ENCODE data around the gene HCN1.

Gene HCN1

GRCh38 chr5:45696206-45696836 is at the start of gene HCN1:
HCN1 (minus strand) TSS chr5:45696380.
- DNase-seq (ENCODE audit: low spot score): peak; percentile 76

GRCh38 chr5:45741110-45741509 is 44.9 kb upstream of the HCN1 start:
- peak; percentile 53 for DNase-seq (ENCODE audit: low spot score)

GRCh38 chr5:45737153-45737552 is 41.0 kb upstream of the HCN1 start:
- DNase-seq (ENCODE audit: low spot score): no peak

- no peak for DNase-seq (ENCODE audit: low spot score)
These were observed 29.4 kb upstream of the HCN1 start for GRCh38 chr5:45725537-45725936.

- DNase-seq (ENCODE audit: low spot score): no peak
These were observed 1.0 kb upstream of the HCN1 start for GRCh38 chr5:45697201-45697600.

GRCh38 chr5:45695804-45696156 is 400 bp downstream of the HCN1 start:
- no peak for DNase-seq (ENCODE audit: low spot score)

GRCh38 chr5:45694971-45695803 is 993 bp downstream of the HCN1 start:
- DNase-seq (ENCODE audit: low spot score): peak; percentile 8

- DNase-seq (ENCODE audit: low spot score): no peak
These were observed 1.8 kb downstream of the HCN1 start for GRCh38 chr5:45694255-45694814.

GRCh38 chr5:45692481-45692880 is 3.7 kb downstream of the HCN1 start:
- no peak for DNase-seq (ENCODE audit: low spot score)

- no peak for DNase-seq (ENCODE audit: low spot score)
These were observed 4.5 kb downstream of the HCN1 start for GRCh38 chr5:45691656-45692055.

GRCh38 chr5:45687701-45688100 is 8.5 kb downstream of the HCN1 start:
- DNase-seq (ENCODE audit: low spot score): no peak

GRCh38 chr5:45686620-45687019 is 9.6 kb downstream of the HCN1 start:
- no peak for DNase-seq (ENCODE audit: low spot score)

- no peak for DNase-seq (ENCODE audit: low spot score)
These were observed 12.1 kb downstream of the HCN1 start for GRCh38 chr5:45684118-45684517.

GRCh38 chr5:45680950-45681349 is 15.2 kb downstream of the HCN1 start:
- peak; percentile 10 for DNase-seq (ENCODE audit: low spot score)

- DNase-seq (ENCODE audit: low spot score): no peak
These were observed 18.7 kb downstream of the HCN1 start for GRCh38 chr5:45677524-45677923.

- DNase-seq (ENCODE audit: low spot score): no peak
These were observed 23.9 kb downstream of the HCN1 start for GRCh38 chr5:45672271-45672670.

- DNase-seq (ENCODE audit: low spot score): no peak
These were observed 47.4 kb downstream of the HCN1 start for GRCh38 chr5:45648744-45649143.

GRCh38 chr5:45643056-45643455 is 53.1 kb downstream of the HCN1 start:
- no peak for DNase-seq (ENCODE audit: low spot score)

- DNase-seq (ENCODE audit: low spot score): no peak
These were observed 53.8 kb downstream of the HCN1 start for GRCh38 chr5:45642370-45642769.

- DNase-seq (ENCODE audit: low spot score): peak; percentile 6
These were observed 57.1 kb downstream of the HCN1 start for GRCh38 chr5:45639040-45639439.

GRCh38 chr5:45627076-45627656 is 69.0 kb downstream of the HCN1 start:
- DNase-seq (ENCODE audit: low spot score): no peak

GRCh38 chr5:45623832-45624231 is 72.3 kb downstream of the HCN1 start:
- DNase-seq (ENCODE audit: low spot score): no peak

- DNase-seq (ENCODE audit: low spot score): no peak
These were observed 73.8 kb downstream of the HCN1 start for GRCh38 chr5:45622365-45622764.
